HG03432 (cell line): ENCODE measurements around the gene TRIM28.
A peak's percentile ranks its signal among the peaks of the same experiment; 100 is the strongest.
"Not testable (repeated sequence)": the region's sequence is repeated elsewhere in the genome, so short reads cannot be mapped to it uniquely, and the experiment has no call there.

Source experiments
- ATAC-seq: cut with Tn5 transposase; IDR thresholded peaks from one replicate; pipeline ENCODE4 v1.9.1; 2021; ENCODE audit warnings: mild to moderate bottlenecking, moderate library complexity; ENCODE audit not compliant: unreplicated experiment

The TRIM28 gene

GRCh38 chr19:58543826-58544590, at the start of gene TRIM28:
Gene TRIM28, plus strand, starts transcription at chr19:58544064. Its CDS starts 694 bp downstream, at chr19:58544758.
- peak; percentile 82 for ATAC-seq

GRCh38 chr19:58497634-58498170, 46.2 kb upstream of the TRIM28 start:
- no peak for ATAC-seq

- no peak for ATAC-seq
These were observed 45.4 kb upstream of the TRIM28 start for GRCh38 chr19:58498316-58499020.

- ATAC-seq: peak; percentile 88
These were observed 44.6 kb upstream of the TRIM28 start for GRCh38 chr19:58499021-58499927.

- ATAC-seq: no peak
These were observed 43.6 kb upstream of the TRIM28 start for GRCh38 chr19:58500242-58500641.

DNA sequence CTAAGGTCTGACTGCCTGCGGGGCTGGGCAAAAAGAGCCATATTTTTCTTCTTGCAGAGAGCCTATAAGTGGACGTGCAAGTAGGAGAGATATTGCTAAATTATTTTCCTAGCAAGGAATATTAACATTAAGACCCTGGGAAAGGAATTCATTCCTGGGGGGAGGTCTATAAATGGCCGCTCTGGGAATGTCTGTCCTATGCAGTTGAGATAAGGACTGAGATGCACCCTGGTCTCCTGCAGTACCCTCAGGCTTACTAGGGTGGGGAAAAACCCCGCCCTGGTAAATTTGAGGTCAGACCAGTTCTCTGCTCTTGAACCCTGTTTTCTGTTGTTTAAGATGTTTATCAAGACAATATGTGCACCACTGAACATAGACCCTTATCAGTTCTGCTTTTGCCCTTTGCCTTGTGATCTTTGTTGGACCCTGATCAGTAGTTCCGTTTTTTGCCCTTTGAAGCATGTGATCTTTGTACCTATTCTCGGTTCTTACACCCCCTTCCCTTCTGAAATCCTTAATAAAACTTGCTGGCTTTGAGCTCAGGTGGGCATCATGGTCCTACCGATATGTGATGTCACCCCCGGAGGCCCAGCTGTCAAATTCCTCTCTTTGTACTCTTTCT, 36.2 kb upstream of the TRIM28 start:
- not testable (repeated sequence) for ATAC-seq

- no peak for ATAC-seq
These were observed 34.2 kb upstream of the TRIM28 start for GRCh38 chr19:58509731-58510083.

- no peak for ATAC-seq
These were observed 33.6 kb upstream of the TRIM28 start for GRCh38 chr19:58510084-58510862.

DNA sequence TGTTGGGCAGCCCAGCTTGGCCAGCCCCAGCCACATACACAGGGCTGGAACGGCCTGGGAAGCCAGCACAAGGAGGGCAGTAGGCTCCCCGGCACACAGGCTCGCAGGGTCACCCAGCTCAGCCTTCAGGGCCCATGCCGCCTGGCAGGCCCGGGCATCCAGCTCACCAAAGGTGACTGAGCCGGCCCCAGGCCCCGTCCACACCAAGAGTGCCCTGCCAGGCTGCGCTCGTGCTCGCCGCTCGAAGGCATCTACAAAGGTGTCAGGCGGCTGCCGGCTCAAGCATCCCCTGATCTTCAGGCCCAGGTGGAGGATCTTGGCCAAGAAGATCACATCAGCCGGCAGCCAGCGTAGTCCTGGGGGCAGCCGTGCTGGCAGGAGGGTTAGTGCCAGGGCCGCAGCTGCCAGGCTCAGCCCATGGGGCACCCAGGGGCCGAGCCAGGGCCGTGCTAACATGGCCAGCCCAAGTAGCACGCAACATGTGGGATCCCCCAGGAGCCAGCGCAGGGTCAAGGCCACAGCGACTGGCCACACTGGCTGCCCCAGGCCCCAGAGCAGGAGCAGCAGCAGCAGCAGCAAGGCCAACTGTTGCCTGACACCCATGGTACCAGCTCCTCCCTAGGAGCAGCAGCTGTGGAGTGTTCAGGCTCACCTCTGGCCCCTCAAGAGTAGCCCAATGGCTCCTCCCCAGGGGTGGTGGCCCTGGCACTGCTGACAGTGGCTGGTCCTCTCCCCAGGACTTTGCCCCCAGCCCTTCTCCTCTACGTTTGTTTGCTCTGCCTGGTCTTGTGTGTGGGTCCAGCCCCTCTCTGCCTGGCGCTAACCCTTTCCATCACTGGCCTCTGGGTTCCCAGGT, 32.3 kb upstream of the TRIM28 start, which contains the start of gene SLC27A5:
Gene SLC27A5 (minus strand): TSS at position 640 of the 856 bp plus-strand sequence. CDS start 37 bp downstream, at position 603.
- no peak for ATAC-seq

GRCh38 chr19:58513213-58513693, 30.6 kb upstream of the TRIM28 start:
- ATAC-seq: no peak

- ATAC-seq: peak; percentile 77
These were observed 29.9 kb upstream of the TRIM28 start for GRCh38 chr19:58513694-58514563.

- no peak for ATAC-seq
These were observed 29.3 kb upstream of the TRIM28 start for GRCh38 chr19:58514564-58515022.

GRCh38 chr19:58515259-58515658, 28.6 kb upstream of the TRIM28 start:
- no peak for ATAC-seq

- ATAC-seq: no peak
These were observed 27.5 kb upstream of the TRIM28 start for GRCh38 chr19:58516246-58516836.

- no peak for ATAC-seq
These were observed 26.7 kb upstream of the TRIM28 start for GRCh38 chr19:58516964-58517833.
